Amniotic epithelial cell (primary cell): ENCODE data around the gene GAS2L3.
A peak's percentile ranks its signal among the peaks of the same experiment; 100 is the strongest.

Experiments used
- DNase-seq: peaks from one replicate; pipeline ENCODE4 v3.0.0-alpha.2; 2010; ENCODE audit warnings: low read depth

Gene GAS2L3

GRCh38 chr12:100661300-100661951, 87.9 kb downstream of the GAS2L3 start:
- peak; percentile 9 for DNase-seq

- DNase-seq = no peak
Measured at GRCh38 chr12:100666588-100666987, 93.1 kb downstream of the GAS2L3 start.

DNA sequence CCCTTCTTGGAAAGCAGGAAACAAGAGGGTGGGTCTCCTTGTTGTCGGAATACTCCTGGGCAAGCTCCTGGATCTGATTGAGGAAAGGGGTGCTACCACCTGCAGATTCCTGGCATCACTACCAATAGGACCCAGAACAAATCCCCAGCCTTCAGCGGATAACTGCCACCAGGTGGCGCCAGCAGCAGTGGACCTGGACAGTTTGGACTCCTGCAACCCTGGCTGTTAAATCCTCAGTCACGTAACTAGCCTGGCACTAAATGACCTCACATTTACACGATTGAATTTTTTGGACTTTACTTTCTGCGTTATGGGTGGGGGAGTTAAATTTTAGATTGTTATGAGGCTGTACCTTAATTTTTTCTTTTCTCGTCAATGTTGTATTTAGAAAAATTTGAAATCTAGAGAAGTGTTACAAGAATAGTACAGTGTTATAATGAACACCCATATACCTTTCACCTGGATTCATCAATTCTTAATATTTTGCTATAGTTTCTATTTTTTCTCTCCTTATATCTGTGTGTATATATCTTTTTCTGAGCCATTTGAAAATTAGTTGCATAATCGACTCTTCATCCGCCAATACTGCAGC, 95.6 kb downstream of the GAS2L3 start:
- peak; percentile 47 for DNase-seq

DNA sequence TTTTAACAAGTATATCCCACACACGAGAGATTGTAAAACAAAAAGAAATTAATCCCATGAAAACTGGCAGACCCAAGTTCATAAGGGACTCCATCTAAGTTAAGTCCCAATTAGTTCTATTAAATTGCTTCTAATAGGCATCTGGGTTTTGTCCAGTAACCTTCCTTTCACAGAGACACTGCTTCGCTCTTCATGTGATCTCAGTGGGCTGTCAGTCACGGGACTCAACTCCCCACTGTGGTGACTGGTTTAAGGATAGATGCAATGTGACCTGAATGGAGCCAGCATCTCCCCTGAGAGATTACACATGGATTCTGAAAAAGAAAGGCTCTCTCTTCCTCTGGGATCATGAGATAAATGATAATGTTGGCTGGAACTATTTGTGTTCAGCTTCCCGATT, 96.4 kb downstream of the GAS2L3 start:
- DNase-seq = no peak

DNA sequence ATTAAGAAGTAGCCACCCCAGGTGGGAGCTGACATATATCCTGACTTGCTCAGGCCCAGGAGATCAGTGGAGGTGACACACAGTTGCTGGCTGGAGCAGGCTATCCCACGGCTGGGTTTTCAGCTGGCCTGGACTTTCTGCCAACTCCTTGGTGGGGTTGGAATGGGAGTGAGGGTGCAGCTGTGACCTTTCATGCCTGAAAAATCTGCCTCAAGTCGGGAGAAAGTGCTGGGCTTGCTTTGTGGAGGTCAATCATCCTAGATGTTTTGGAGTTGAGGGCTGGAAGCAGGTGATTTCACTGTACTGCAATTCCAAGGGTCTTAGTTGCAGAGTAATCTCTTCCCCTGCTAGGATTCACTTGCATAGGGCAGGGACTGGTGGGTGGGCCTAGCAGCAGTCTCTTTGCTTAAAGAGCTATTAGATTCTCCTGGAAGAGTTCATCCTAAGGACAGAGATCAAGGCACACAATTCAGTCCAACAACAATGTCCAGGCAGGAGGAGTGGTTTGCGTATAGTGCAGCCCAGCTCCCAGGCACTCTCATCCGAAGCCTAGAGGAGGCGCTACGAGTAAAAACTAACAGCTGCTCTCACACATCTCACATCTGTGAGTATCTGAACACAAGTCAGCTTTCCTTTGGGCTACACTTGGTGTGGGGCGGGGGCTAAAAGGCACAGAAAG, 98.1 kb downstream of the GAS2L3 start:
- no peak for DNase-seq

GRCh38 chr12:100672075-100672592, 98.7 kb downstream of the GAS2L3 start:
- no peak for DNase-seq

- no peak for DNase-seq
Measured at GRCh38 chr12:100674036-100674888, 100.8 kb downstream of the GAS2L3 start.
